ENCODE measurements around the gene FLRT1.

FLRT1 gene

GRCh38 chr11:64065712-64066111 lies 30.0 kb downstream of the FLRT1 start:
- DNase-seq (no peak), ATAC-seq (no peak)

- DNase-seq (peak; percentile 10), ATAC-seq (no peak)
Measured at GRCh38 chr11:64067230-64067993, 31.7 kb downstream of the FLRT1 start.

DNA sequence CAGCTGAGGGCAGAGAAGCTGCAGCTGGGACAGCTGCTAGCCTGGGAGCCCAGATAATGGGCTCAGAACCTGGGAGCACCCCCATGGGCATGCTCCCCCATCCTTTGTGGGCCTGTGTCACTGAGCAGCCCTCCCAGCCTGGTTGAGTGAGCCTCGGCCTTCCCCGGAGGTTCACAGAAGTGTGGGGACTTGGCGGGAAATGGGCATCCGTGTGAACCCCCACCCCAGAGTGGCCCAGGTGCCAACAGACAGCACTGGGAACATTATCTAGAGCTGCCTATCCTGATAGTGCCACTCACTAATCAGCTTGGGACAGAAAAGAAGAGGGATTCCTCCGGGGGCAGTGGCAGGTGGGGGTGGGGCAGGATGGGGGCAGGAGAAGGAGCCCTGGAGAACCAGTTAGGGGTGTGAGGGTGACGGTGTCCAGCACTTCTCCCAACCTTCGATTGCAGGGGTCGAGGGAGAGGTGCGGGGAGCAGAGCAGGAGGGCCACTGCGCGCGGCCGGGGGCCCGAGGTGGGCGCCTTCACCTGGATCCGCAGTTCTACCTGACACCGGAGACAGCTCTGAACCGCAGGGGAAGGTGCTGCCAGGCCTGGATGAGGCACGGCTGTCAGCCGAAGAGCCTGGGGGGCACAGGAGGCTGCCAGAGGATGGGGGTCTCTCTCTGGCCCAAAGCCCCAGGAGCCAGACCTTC lies 33.1 kb downstream of the FLRT1 start:
- ATAC-seq (no peak), DNase-seq (no peak)

DNA sequence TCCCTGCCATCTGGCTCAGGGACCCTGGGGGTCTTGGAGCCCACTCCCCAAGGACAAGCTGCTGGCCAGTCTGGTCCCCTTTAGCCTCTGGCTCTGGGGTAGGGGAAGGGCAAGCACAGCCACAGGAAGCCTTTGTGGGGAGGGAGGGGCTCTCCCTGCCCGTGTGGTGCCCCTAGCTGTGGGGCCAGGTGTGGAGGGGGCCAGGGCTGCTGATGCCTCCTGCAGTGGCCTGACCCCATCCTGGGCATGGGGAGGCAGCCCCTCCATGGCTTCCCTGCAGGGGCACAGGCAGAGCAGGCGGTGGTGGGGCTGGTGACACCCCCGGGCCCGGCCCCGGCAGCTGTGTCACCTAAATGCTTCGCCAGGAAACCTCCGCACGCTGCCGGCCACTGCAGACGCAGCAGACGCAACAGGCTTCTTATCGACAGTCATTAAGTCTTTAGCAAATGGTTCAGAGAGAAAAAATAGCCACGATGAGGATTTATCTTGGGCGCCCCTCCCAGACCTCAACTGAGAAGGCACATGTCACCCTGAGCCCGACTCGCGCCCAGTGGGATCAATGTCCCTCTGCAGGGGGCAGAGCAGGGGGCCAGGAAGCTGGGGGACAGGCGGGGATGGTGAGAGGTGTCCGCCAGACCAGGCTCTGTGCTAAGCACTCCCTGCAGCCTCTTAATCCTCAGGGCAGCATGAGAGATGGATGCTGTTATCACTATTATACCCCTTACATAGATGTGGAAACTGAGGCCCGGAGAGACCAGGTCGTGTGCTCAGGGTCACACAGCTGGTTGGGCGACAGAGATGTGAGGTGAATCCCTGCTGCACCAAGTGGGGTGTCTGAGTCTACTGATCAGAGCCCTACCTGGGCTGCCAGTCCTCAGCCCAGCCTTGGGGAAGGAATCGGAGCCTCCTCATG lies 33.9 kb downstream of the FLRT1 start:
- no peak for ATAC-seq
- DNase-seq = no peak

- DNase-seq (no peak), ATAC-seq (no peak)
Measured at GRCh38 chr11:64070314-64070681, 34.6 kb downstream of the FLRT1 start.

DNA sequence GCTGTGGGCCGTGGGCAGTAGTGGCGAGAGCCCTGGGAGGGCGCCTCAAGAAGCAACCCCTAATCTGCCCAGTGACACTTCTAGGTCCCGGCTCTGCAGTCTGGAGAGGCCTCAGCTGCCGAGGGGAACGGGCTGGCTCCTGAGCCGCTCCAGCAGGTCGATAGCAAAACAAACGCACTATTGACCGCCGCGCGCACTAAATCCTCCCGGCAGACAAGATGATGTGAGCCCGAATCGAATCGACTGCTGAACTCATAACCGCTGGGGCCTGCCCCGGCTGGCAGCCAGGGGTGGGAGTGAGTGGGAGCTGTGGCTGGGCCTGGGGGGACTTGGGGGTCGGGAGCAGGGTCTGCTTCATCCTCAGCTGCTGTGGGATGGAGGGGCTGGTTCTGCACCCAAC lies 36.1 kb downstream of the FLRT1 start:
- ATAC-seq = no peak
- DNase-seq = no peak

DNA sequence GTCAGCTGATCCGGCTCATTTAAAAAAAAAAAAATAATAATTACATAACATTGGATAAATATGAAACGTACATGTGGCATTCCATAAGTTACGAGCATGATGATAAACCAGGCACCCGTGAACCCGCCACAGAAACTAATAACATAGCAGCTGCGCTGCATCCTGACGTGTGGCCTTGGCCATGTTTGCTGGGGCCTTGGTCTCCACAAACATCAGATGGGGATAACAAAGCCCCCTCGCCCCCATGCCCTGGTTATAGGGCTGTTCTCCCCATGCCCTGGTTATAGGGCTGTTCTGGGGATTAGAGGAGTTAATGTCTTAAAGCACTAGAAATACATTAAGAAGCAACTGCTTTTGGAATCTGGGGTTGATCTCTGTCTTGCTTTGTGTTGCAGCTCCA lies 36.7 kb downstream of the FLRT1 start:
- ATAC-seq (no peak), DNase-seq (no peak)

GRCh38 chr11:64072871-64073270 lies 37.1 kb downstream of the FLRT1 start:
- no peak for ATAC-seq
- DNase-seq = no peak

DNA sequence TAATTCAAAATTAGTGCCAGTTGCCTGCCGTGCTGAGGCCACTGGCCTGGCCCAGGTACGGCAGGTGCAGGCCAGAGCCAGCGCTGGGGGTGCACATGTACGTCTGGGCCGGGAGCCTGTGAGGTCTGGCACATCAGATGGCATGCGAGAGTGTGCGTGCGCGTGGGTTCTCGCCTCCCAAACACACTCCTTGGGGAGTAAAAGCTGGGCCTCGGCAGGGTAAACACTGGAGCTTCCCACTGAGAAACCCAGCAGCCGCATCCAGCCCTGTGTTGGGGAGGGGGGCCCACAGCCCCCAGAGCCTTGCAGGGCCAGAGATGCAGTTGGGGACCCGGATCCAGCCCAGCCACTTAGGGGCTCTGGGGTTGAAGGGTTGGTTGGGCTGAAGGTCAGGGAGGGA lies 37.8 kb downstream of the FLRT1 start:
- DNase-seq (no peak), ATAC-seq (no peak)

DNA sequence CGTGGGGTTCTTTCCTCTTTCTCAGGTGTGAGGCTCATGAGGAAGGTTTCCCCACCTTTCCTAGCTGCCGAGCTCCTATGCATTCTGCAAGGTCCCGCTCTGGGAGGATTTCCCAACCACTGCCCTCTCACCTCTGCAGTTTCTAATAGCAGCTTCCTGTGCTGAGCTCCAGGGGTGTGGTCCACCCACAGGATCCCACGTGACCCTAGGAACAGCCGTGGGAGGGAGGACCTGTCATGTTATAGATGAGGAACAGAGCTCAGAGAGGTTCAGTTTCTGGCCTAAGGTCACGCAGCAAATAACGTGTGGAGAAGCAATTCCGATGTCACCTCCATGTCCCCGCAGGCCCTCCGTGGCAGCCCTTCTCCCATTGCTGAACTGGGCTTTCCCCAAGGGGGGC lies 38.5 kb downstream of the FLRT1 start:
- DNase-seq = no peak
- no peak for ATAC-seq

DNA sequence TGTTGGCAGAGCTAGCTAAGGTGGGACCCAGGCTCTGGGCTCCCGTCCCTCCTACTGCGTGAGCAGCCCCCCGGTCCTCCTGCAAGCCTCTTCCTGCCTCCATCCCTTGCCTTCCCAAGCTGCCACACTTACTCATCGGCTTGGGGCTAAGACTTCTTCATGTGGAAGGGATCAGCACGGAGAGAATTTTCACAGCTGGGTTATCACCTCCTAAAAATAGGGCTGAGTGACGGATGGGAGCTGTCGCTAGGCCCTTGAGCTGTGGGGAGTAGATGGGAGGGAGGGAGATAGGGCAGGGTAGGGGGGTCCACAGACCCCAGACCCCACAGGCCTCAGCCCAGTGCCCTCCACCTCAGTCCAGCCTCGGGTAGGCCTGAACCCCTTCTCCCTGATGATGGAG lies 41.0 kb downstream of the FLRT1 start:
- DNase-seq (no peak), ATAC-seq (no peak)

- no peak for DNase-seq
- ATAC-seq = no peak
Measured at GRCh38 chr11:64077607-64078006, 41.9 kb downstream of the FLRT1 start.

DNA sequence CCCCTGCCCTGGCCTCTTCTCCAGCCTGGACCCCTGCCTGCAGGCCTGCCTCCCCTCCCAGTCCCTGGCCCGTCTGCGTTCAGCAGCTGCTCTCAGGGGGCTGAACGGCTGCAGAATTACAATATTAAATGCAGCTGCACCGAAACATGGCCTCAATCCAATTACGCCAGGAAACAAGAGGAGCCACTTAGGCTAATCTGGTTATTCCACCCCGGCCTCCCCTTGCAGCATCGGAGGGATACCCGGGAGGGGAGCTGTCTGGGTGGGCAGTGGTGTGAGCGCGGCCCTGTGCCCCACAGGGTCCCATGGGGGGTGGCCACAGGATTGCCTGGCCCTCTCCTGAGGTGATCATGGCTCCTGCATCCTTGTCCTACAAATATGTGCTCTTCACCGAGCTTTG lies 42.6 kb downstream of the FLRT1 start:
- ATAC-seq = no peak

DNA sequence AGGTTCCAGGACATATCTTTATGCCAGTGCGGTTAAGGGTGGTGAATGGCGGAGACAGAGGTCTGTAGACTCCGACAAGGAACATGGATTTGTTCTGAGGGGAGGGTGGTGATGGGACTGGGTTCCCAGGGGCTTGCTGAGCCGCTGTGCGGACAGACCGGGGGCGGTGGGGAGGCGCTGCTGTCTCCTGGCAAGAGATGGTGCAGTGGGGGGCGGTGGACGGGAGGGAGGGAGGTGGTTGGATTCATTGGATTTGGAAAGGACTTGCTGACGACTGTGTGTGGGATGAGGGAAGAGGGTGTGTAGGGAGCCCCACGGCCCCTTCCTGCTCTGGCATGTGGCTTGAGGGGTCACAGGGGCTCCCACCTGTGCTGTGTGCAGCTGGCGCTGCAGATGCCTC lies 43.2 kb downstream of the FLRT1 start:
- DNase-seq (no peak), ATAC-seq (no peak)

More for the DNA sequence above, 42.6 kb downstream of the FLRT1 start:
- DNase-seq = no peak

GRCh38 chr11:64080390-64080789 lies 44.7 kb downstream of the FLRT1 start:
- no peak for ATAC-seq
- no peak for DNase-seq

DNA sequence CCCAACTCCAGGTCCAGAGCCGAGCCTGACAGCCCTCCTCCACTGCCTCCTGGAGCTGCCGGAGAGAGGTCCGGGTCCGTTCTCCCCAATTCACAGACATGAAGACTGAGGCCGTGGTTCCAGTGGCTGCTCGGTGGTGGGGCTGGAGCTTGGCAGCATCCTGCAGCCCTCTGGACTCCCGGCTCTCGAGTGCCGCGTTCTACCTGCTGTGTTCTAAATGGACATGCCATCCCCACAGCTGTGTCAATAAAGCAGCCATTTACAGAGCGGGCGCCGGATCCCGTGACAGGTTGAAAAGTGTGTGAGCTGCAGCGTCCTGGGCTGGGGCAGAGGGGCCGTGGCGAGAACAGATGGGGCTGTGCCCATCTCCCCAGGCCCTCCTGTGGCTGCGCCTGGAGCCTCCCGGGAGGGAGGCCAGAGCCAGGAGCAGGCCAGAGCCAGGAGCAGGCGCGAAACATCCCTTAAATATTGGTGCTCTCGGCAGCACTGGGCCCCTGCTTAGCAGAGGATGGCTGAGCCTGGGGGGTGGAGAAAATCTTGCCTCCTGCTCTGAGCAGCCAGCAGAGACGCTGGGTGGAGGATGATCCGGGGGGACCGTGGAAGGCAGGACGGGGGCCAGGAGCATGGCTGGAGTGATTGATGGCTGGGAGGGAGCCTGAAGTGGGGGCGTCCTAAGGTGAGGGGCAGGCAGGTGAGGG lies 46.2 kb downstream of the FLRT1 start:
- DNase-seq = no peak
- ATAC-seq = no peak

DNA sequence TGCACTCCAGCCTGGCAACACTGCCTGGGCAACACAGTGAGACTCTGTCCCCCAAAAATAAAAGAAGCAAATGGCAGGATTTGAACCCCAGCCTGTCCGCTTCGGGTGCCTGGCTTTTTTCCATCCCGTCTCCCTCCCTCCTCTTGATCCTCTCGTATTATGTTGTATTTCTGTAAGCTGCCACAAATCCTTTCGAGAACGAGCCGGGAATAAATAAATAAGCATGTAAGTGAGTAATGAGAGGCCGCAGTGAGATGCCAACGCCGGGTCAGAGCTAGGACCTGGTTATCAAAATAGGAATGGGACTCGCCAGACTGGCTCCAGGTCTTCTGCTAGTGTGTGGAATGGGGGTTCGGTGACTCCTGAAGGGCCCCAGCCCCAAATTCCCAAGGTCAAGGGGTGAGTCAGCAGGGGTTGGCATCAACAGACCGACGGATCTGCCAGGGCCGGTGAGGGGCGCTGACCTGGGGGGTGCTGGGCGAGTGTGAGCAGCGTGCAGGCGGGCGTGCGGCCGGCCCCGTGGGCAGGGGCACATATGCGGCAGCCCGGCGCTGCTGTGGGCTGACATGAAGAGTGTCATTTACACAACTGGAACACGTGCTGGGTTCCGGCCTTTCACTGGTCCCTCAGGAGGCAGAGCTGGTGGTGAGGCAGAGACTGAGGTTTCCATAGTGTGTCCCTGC lies 47.8 kb downstream of the FLRT1 start:
- ATAC-seq = no peak
- DNase-seq = no peak

DNA sequence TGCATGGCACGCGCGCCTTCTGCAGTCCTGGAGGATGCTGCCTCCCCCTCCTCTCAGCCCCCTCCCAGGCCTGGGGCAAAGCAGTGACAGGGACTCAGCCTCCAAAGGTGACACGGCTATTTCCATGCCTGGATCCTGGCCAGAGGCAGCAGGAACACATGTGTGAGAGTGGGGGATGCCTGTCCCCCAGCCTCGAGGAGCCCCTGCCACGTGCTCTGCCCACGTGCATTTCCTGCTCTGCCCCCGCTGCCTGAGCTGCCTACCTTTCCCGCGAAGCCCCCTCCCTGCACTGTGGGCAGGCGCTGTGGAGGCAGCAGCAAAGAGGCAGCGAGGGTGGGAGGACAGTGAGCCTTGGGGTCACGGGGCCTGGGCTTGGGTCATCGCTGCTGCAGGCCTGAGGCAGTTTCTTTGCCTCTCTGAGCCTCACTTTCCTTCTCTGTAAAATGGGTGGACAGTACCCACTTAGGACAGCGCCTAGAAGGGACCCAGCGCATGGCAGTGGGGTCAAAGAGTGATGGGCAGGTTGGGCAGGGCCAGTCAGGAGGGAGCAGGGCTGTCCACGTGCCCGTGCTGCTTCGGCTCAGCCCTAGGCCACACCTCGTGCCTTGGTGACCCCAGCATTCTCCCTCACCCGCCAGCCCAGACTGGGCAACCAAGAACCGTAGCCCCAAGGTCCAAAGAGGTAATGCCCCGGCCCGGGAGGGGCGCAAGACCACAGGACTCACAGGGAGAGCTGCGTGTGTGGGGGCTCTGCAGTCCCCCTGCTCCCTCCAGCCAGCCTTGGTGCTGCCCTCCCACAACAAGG lies 48.6 kb downstream of the FLRT1 start:
- no peak for DNase-seq
- ATAC-seq = no peak

DNA sequence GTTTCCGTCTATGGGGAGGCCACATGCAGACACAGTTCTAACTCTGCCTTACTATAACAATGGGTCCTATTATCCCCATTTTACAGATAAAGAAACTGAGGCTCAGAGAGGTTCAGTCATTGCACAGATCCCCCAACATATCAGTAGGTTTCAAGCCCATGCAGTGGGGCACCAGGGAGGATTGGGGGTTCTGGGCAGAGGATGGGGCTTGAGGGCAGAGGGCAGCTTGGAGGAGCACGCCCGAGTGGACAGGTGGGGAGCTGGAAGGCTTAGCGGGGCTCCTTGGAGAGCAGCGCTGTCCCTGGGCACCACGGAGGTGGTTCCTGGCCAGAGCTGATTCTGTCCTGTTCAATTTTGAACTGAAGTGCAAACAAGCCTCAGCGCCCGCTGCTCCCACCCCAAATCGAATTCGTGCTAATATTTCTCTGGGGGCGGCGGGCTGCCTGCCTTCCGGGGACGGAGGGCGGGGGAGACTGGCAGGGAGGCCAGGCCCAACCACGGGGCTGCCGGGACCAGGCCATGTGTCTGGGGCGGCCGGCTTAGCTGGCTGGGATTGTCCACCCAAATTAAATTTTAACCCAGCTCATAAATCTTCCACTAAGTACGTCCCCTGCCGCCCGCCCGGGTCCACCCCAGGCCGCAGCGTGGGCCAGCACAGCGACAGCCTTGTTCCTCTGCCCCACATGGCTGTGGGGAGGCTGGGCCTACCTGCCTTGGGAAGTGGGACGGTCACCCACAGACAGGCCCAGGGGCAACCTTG lies 49.4 kb downstream of the FLRT1 start:
- DNase-seq = no peak
- ATAC-seq = no peak

All from stimulated activated naive CD8-positive, alpha-beta T cell treated with anti-CD3 and anti-CD28 coated beads, Interleukin-15, Interleukin-2, amounts not matched to agents 100 U/mL and 50 U/mL, for 24 hours (primary cell).